ENCODE measurements around the gene MKI67.

MKI67 gene

GRCh38 chr10:128128582-128128981 is 2.4 kb upstream of the MKI67 start:
- TF ChIP-seq CREB1 (IDR thresholded peaks at IDR 0.05; ENCODE audit: low read depth) (no peak), REST (IDR thresholded peaks at IDR 0.05; ENCODE audit: low read depth) (no peak), TEAD4 (IDR thresholded peaks at IDR 0.05) (no peak), USF1 (IDR thresholded peaks at IDR 0.05) (no peak), YY1 (IDR thresholded peaks at IDR 0.05; ENCODE audit: low read depth) (no peak), ZBTB7A (IDR thresholded peaks at IDR 0.05; ENCODE audit: low read depth) (no peak), CEBPB (IDR thresholded peaks at IDR 0.05) (no peak), EP300 (IDR thresholded peaks at IDR 0.05; ENCODE audit: borderline replicate concordance) (no peak), MAX (IDR thresholded peaks at IDR 0.05) (no peak), EGR1 (IDR thresholded peaks at IDR 0.05) (no peak), RAD21 (IDR thresholded peaks at IDR 0.05; ENCODE audit: low read depth) (no peak), TCF12 (IDR thresholded peaks at IDR 0.05; ENCODE audit: low read depth) (no peak), FOXM1 (IDR thresholded peaks at IDR 0.05; ENCODE audit: borderline replicate concordance, low read depth) (no peak), NFIC (IDR thresholded peaks at IDR 0.05) (no peak), TAF1 (IDR thresholded peaks at IDR 0.05; ENCODE audit: low read depth) (no peak)

- TF ChIP-seq TEAD4 (IDR thresholded peaks at IDR 0.05) (no peak), TCF12 (IDR thresholded peaks at IDR 0.05; ENCODE audit: low read depth) (no peak), RAD21 (IDR thresholded peaks at IDR 0.05; ENCODE audit: low read depth) (no peak), FOXM1 (IDR thresholded peaks at IDR 0.05; ENCODE audit: borderline replicate concordance, low read depth) (no peak), CREB1 (IDR thresholded peaks at IDR 0.05; ENCODE audit: low read depth) (no peak), EGR1 (IDR thresholded peaks at IDR 0.05) (no peak), CEBPB (IDR thresholded peaks at IDR 0.05) (no peak), USF1 (IDR thresholded peaks at IDR 0.05) (no peak), EP300 (IDR thresholded peaks at IDR 0.05; ENCODE audit: borderline replicate concordance) (no peak), TAF1 (IDR thresholded peaks at IDR 0.05; ENCODE audit: low read depth) (no peak), YY1 (IDR thresholded peaks at IDR 0.05; ENCODE audit: low read depth) (no peak), ZBTB7A (IDR thresholded peaks at IDR 0.05; ENCODE audit: low read depth) (no peak; the same call in 1 of the 2 replicates), MAX (IDR thresholded peaks at IDR 0.05) (no peak), REST (IDR thresholded peaks at IDR 0.05; ENCODE audit: low read depth) (no peak)
Observed at GRCh38 chr10:128125416-128125943, 743 bp downstream of the MKI67 start.

- TF ChIP-seq FOXM1 (IDR thresholded peaks at IDR 0.05; ENCODE audit: borderline replicate concordance, low read depth) = no peak
- no peak for TF ChIP-seq TCF12 (IDR thresholded peaks at IDR 0.05; ENCODE audit: low read depth)
Observed at GRCh38 chr10:128124813-128125403, 1.3 kb downstream of the MKI67 start.

GRCh38 chr10:128123846-128124245 is 2.4 kb downstream of the MKI67 start:
- TF ChIP-seq CREB1 (IDR thresholded peaks at IDR 0.05; ENCODE audit: low read depth) (no peak), CEBPB (IDR thresholded peaks at IDR 0.05) (no peak), MAX (IDR thresholded peaks at IDR 0.05) (no peak), TCF12 (IDR thresholded peaks at IDR 0.05; ENCODE audit: low read depth) (no peak), USF1 (IDR thresholded peaks at IDR 0.05) (no peak), TAF1 (IDR thresholded peaks at IDR 0.05; ENCODE audit: low read depth) (no peak), ZBTB7A (IDR thresholded peaks at IDR 0.05; ENCODE audit: low read depth) (no peak), REST (IDR thresholded peaks at IDR 0.05; ENCODE audit: low read depth) (no peak), YY1 (IDR thresholded peaks at IDR 0.05; ENCODE audit: low read depth) (no peak), FOXM1 (IDR thresholded peaks at IDR 0.05; ENCODE audit: borderline replicate concordance, low read depth) (no peak), RAD21 (IDR thresholded peaks at IDR 0.05; ENCODE audit: low read depth) (no peak), EGR1 (IDR thresholded peaks at IDR 0.05) (no peak), EP300 (IDR thresholded peaks at IDR 0.05; ENCODE audit: borderline replicate concordance) (no peak), TEAD4 (IDR thresholded peaks at IDR 0.05) (no peak), NFIC (IDR thresholded peaks at IDR 0.05) (no peak)

Measured in Ishikawa (cell line).